GM18519 (cell line): ENCODE measurements around the gene RTP1.
"Not testable (repeated sequence)": the region's sequence is repeated elsewhere in the genome, so short reads cannot be mapped to it uniquely, and the experiment has no call there.

ENCODE experiments used
- ATAC-seq: cut with Tn5 transposase; IDR thresholded peaks from one replicate; pipeline ENCODE4 v1.9.1; 2021; ENCODE audit warnings: mild to moderate bottlenecking, moderate library complexity; ENCODE audit not compliant: unreplicated experiment, low FRiP score

The RTP1 gene

GRCh38 chr3:187196573-187197334 is 532 bp upstream of the RTP1 start:
- no peak for ATAC-seq

GRCh38 chr3:187198490-187198889 is 1.2 kb downstream of the RTP1 start:
- no peak for ATAC-seq

GRCh38 chr3:187199463-187200050 is 2.3 kb downstream of the RTP1 start:
- not testable (repeated sequence) for ATAC-seq

GRCh38 chr3:187205683-187206082 is 8.4 kb downstream of the RTP1 start:
- no peak for ATAC-seq

- ATAC-seq: no peak
These were observed 9.8 kb downstream of the RTP1 start for GRCh38 chr3:187207062-187207461.

GRCh38 chr3:187207624-187208023 is 10.3 kb downstream of the RTP1 start:
- no peak for ATAC-seq

GRCh38 chr3:187208159-187208558 is 10.9 kb downstream of the RTP1 start:
- ATAC-seq: no peak

GRCh38 chr3:187209491-187209890 is 12.2 kb downstream of the RTP1 start:
- ATAC-seq: no peak

- no peak for ATAC-seq
These were observed 12.8 kb downstream of the RTP1 start for GRCh38 chr3:187210091-187210490.

GRCh38 chr3:187210545-187211327 is 13.4 kb downstream of the RTP1 start:
- ATAC-seq: no peak

- no peak for ATAC-seq
These were observed 14.4 kb downstream of the RTP1 start for GRCh38 chr3:187211532-187212195.

GRCh38 chr3:187212196-187212545 is 14.9 kb downstream of the RTP1 start:
- ATAC-seq: no peak

GRCh38 chr3:187212705-187213104 is 15.4 kb downstream of the RTP1 start:
- no peak for ATAC-seq

- ATAC-seq: no peak
These were observed 16.3 kb downstream of the RTP1 start for GRCh38 chr3:187213616-187214015.

- ATAC-seq: no peak
These were observed 18.2 kb downstream of the RTP1 start for GRCh38 chr3:187215460-187215859.

GRCh38 chr3:187222801-187223200 is 25.5 kb downstream of the RTP1 start:
- no peak for ATAC-seq

GRCh38 chr3:187223799-187224198 is 26.5 kb downstream of the RTP1 start:
- no peak for ATAC-seq

GRCh38 chr3:187227658-187228258 is 30.5 kb downstream of the RTP1 start:
- no peak for ATAC-seq

GRCh38 chr3:187228740-187229139 is 31.5 kb downstream of the RTP1 start:
- ATAC-seq: no peak

GRCh38 chr3:187230011-187230410 is 32.7 kb downstream of the RTP1 start:
- no peak for ATAC-seq

GRCh38 chr3:187236962-187237361 is 39.7 kb downstream of the RTP1 start:
- no peak for ATAC-seq
